GM23338 (cell line): ENCODE measurements around the gene GPR146. TPM values are rescaled to one million over a fixed set of nuclear protein-coding genes. Genes with fewer than 3 reads are reported as not detected.

Source experiments
- ATAC-seq: fragments of 200-7000 bp; cut with Tn5 transposase; 3 replicates; pipeline ENCODE4 v1.9.1; 2020
- DNase-seq: peaks from one replicate; pipeline ENCODE4 v3.0.0-alpha.2; 2015; ENCODE audit warnings: low spot score
- H2AFZ ChIP-seq: fragments of 200-600 bp; sonication (generic); 2 replicates; pipeline ENCODE4 v1.8.0; 2016; ENCODE audit warnings: antibody characterized with exemption, mild to moderate bottlenecking, moderate library complexity
- H3F3A ChIP-seq: fragments of 200-600 bp; sonication (generic); replicated peaks from 2 replicates; pipeline ENCODE4 v1.8.0; 2017; ENCODE audit warnings: antibody characterized with exemption, mixed run types, low read depth
- H3K27ac ChIP-seq: fragments of 200-600 bp; sonication (generic); 2 replicates; pipeline ENCODE4 v1.6.1; 2016; ENCODE audit warnings: low read depth
- H3K27me3 ChIP-seq: fragments of 200-600 bp; sonication (generic); 2 replicates; pipeline ENCODE4 v1.8.0; 2016; ENCODE audit warnings: mild to moderate bottlenecking, mixed run types, moderate library complexity; ENCODE audit not compliant: insufficient read depth
- H3K36me3 ChIP-seq: fragments of 200-600 bp; sonication (generic); 2 replicates; pipeline ENCODE4 v1.8.0; 2016; ENCODE audit warnings: mild to moderate bottlenecking; ENCODE audit not compliant: insufficient read depth
- H3K4me1 ChIP-seq: fragments of 200-600 bp; sonication (generic); 2 replicates; pipeline ENCODE4 v1.8.0; 2016; ENCODE audit warnings: mild to moderate bottlenecking, moderate library complexity; ENCODE audit not compliant: insufficient read depth
- H3K4me2 ChIP-seq: fragments of 200-600 bp; sonication (generic); 2 replicates; pipeline ENCODE4 v1.7.1; 2017; ENCODE audit warnings: mixed run types
- H3K4me3 ChIP-seq: fragments of 200-600 bp; sonication (generic); 2 replicates; pipeline ENCODE4 v1.6.1; 2016; ENCODE audit warnings: mixed run types
- H3K79me2 ChIP-seq: fragments of 200-600 bp; sonication (generic); replicated peaks from 2 replicates; pipeline ENCODE4 v1.8.0; 2017; ENCODE audit warnings: mild to moderate bottlenecking; ENCODE audit not compliant: insufficient read depth
- H3K9me2 ChIP-seq: fragments of 200-600 bp; sonication (generic); 2 replicates; pipeline ENCODE4 v1.8.0; 2017; ENCODE audit not compliant: insufficient read depth
- H4K20me1 ChIP-seq: fragments of 200-600 bp; sonication (generic); replicated peaks from 2 replicates; pipeline ENCODE4 v1.8.0; 2017; ENCODE audit warnings: mild to moderate bottlenecking; ENCODE audit not compliant: insufficient read depth
- H3K27ac Mint-ChIP-seq: 2 replicates; pipeline ENCODE4 v1.8.0; 2020; ENCODE audit warnings: inconsistent platforms, mild to moderate bottlenecking, moderate library complexity, mixed read lengths
- H3K27me3 Mint-ChIP-seq: 3 replicates; pipeline ENCODE4 v1.8.0; 2022; ENCODE audit warnings: low read depth, mild to moderate bottlenecking, moderate library complexity, mixed read lengths, inconsistent platforms; ENCODE audit not compliant: insufficient read depth, poor library complexity
- H3K36me3 Mint-ChIP-seq: 3 replicates; pipeline ENCODE4 v1.8.0; 2021; ENCODE audit warnings: low read depth, mild to moderate bottlenecking, inconsistent platforms, moderate library complexity, mixed read lengths
- H3K4me1 Mint-ChIP-seq: 3 replicates; pipeline ENCODE4 v1.8.0; 2020; ENCODE audit warnings: mild to moderate bottlenecking, inconsistent platforms, mixed read lengths
- H3K4me3 Mint-ChIP-seq: 3 replicates; pipeline ENCODE4 v1.8.0; 2021; ENCODE audit warnings: moderate library complexity, mild to moderate bottlenecking, inconsistent platforms, mixed read lengths
- H3K9me3 Mint-ChIP-seq: 3 replicates; pipeline ENCODE4 v1.8.0; 2020; ENCODE audit warnings: moderate library complexity, mild to moderate bottlenecking, inconsistent platforms, mixed read lengths
- CREB1 ChIP-seq: fragments of 250-450 bp; sonication (Bioruptor Pico); IDR thresholded peaks from 2 replicates; pipeline ENCODE4 v1.5.0; 2020; ENCODE audit warnings: low read depth, mild to moderate bottlenecking, moderate library complexity
- ETS1 ChIP-seq: IDR thresholded peaks from 2 replicates; pipeline ENCODE4 v1.6.1; 2016; ENCODE audit warnings: antibody characterized with exemption
- EZH2 ChIP-seq: fragments of 200-600 bp; sonication (generic); IDR thresholded peaks from one replicate; pipeline ENCODE4 v1.8.0; 2017; ENCODE audit warnings: antibody characterized with exemption, mild to moderate bottlenecking, low read depth; ENCODE audit not compliant: unreplicated experiment
- EZH2phosphoT487 ChIP-seq: fragments of 200-600 bp; sonication (generic); IDR thresholded peaks from one replicate; pipeline ENCODE4 v1.8.1; 2018; ENCODE audit warnings: antibody characterized with exemption; ENCODE audit not compliant: unreplicated experiment
- JUNB ChIP-seq: IDR thresholded peaks from one replicate; pipeline ENCODE4 v1.6.1; 2016; ENCODE audit warnings: antibody characterized with exemption; ENCODE audit not compliant: unreplicated experiment
- NANOG ChIP-seq: IDR thresholded peaks from 2 replicates; pipeline ENCODE4 v1.6.1; 2016; ENCODE audit warnings: antibody characterized with exemption, borderline replicate concordance
- POLR2AphosphoS5 ChIP-seq: IDR thresholded peaks from 2 replicates; pipeline ENCODE4 v1.6.1; 2016; ENCODE audit warnings: antibody characterized with exemption, low read depth
- STAT1 ChIP-seq: IDR thresholded peaks from one replicate; pipeline ENCODE4 v1.6.1; 2016; ENCODE audit warnings: antibody characterized with exemption; ENCODE audit not compliant: unreplicated experiment
- ZNF114 ChIP-seq: fragments of 250-450 bp; sonication (Bioruptor Pico); IDR thresholded peaks from 2 replicates; pipeline ENCODE4 v1.5.0; 2020; ENCODE audit warnings: mild to moderate bottlenecking, moderate library complexity
- ZNF331 ChIP-seq: fragments of 250-450 bp; sonication (Bioruptor Pico); IDR thresholded peaks from 2 replicates; pipeline ENCODE4 v1.5.0; 2020; ENCODE audit warnings: low read depth, mild to moderate bottlenecking, moderate library complexity
- ZNF462 ChIP-seq: fragments of 250-450 bp; sonication (Bioruptor Pico); IDR thresholded peaks from 2 replicates; pipeline ENCODE4 v1.5.0; 2020; ENCODE audit warnings: mild to moderate bottlenecking, moderate library complexity
- polyA plus RNA-seq: library from polyadenylated mRNA; unstranded; fragments of >200 nt; fragmentation: Nextera tagmentation; extraction: Ambion mirVana; gene quantifications from 2 replicates; pipeline ENCODE4 v1.2.1, GENCODE V29; 2016
- total RNA-seq: library from RNA; depleted of rRNA; stranded (reverse); fragments of >200 nt; shearing (Covaris generic); gene quantifications from 2 replicates; pipeline ENCODE4 v1.2.3, GENCODE V29; 2014
- TF ChIP-seq, protein P1 (sequence below): IDR thresholded peaks from one replicate; pipeline ENCODE4 v1.6.1; 2018; ENCODE audit warnings: antibody characterized with exemption; ENCODE audit not compliant: unreplicated experiment
- TF ChIP-seq, protein P2 (sequence below), 2 experiments: fragments of 200-600 bp in 1 of 2; sonication (generic) in 1 of 2; conservative IDR thresholded peaks; 2 replicates each; pipeline versions ENCODE4 v1.5.1 to v1.6.1; 2016 to 2017; ENCODE audit warnings: antibody characterized with exemption in 2 of 2, low read depth in 2 of 2, mild to moderate bottlenecking in 2 of 2, moderate library complexity in 1 of 2

GPR146 gene
- total and polyA plus RNA-seq, 2 experiments from 2014 or later = 0.28 to 0.37 TPM

DNA sequence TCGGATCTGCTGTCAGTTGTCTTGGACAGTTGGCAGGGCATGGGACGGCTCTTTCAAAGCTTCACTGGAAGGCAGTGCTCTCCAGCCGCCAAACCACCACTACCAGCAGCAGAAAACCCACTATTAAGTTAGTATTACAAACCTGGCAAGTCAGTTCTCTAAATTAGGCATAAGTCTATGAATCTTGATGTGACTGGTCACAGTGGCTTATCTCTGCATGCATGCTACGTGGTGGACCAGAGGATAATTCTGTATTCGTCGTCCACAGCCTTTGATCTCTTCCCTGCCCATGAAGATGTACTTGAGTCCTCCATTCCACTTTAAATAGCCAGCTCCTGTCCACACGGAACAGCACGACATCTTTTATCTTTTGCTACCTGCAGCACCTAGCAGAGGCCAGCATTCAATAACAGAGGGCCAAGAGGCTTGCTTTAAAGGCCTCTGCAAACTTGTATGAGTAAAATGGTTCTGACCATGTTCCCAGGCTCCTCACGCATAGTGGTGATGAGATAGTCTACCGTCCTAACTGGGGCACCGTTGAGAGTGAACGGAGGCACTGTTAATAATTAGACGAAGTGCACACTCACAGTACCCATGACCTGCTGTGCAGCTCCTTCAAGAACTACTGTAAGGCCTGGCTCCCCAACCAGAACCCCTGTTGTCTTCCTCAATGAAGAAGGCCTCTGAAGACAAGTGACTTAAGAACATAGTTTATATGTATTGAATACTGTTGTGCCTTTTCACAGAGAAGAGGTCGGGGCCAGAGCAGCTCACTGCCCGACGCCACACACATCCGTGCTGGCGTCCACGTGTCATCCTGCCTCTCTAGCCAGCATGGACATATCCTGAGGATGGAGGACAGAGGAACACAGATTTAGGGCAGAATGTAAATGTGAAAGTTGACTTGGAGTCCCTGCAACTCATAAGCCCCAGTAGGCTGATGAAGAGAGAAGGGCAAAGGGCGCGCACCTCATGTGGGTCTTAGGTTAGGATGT, 1.0 kb downstream of the GPR146 start:
- H3K36me3 ChIP-seq = no peaks in the 10 kb centered on the region
- H3K9me2 ChIP-seq = no peaks in the 10 kb centered on the region
- ATAC-seq (no peak), DNase-seq (no peak)
- peak overlapping the region; percentile 50 for H3K27ac ChIP-seq
- H3F3A ChIP-seq = peaks cover 6% of the 10 kb centered on the region; the same call in 1 of the 2 replicates
- H3K4me2 ChIP-seq = peak overlapping the region; percentile 83
- Mint-ChIP-seq H3K36me3 (peaks cover 4% of the 10 kb centered on the region; the same call in 2 of the 3 replicates), H3K27me3 (peaks cover 3% of the 10 kb centered on the region), H3K4me1 (peaks cover 42% of the 10 kb centered on the region), H3K27ac (peak overlapping the region; percentile 50; the same call in 1 of the 2 replicates), H3K4me3 (peak overlapping the region; percentile 81), H3K9me3 (peaks cover 4% of the 10 kb centered on the region)
- TF ChIP-seq CREB1 (CRISPR knock-in tag) (no peak), ZNF462 (CRISPR knock-in tag) (no peak), POLR2AphosphoS5 (no peak), ETS1 (no peak), EZH2 (no peak), EZH2phosphoT487 (no peak), STAT1 (no peak), ZNF114 (CRISPR knock-in tag) (no peak), NANOG (no peak), JUNB (no peak), ZNF331 (no peak)
- TF ChIP-seq, protein P1, sequence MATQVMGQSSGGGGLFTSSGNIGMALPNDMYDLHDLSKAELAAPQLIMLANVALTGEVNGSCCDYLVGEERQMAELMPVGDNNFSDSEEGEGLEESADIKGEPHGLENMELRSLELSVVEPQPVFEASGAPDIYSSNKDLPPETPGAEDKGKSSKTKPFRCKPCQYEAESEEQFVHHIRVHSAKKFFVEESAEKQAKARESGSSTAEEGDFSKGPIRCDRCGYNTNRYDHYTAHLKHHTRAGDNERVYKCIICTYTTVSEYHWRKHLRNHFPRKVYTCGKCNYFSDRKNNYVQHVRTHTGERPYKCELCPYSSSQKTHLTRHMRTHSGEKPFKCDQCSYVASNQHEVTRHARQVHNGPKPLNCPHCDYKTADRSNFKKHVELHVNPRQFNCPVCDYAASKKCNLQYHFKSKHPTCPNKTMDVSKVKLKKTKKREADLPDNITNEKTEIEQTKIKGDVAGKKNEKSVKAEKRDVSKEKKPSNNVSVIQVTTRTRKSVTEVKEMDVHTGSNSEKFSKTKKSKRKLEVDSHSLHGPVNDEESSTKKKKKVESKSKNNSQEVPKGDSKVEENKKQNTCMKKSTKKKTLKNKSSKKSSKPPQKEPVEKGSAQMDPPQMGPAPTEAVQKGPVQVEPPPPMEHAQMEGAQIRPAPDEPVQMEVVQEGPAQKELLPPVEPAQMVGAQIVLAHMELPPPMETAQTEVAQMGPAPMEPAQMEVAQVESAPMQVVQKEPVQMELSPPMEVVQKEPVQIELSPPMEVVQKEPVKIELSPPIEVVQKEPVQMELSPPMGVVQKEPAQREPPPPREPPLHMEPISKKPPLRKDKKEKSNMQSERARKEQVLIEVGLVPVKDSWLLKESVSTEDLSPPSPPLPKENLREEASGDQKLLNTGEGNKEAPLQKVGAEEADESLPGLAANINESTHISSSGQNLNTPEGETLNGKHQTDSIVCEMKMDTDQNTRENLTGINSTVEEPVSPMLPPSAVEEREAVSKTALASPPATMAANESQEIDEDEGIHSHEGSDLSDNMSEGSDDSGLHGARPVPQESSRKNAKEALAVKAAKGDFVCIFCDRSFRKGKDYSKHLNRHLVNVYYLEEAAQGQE = no peak
- TF ChIP-seq, protein P2, sequence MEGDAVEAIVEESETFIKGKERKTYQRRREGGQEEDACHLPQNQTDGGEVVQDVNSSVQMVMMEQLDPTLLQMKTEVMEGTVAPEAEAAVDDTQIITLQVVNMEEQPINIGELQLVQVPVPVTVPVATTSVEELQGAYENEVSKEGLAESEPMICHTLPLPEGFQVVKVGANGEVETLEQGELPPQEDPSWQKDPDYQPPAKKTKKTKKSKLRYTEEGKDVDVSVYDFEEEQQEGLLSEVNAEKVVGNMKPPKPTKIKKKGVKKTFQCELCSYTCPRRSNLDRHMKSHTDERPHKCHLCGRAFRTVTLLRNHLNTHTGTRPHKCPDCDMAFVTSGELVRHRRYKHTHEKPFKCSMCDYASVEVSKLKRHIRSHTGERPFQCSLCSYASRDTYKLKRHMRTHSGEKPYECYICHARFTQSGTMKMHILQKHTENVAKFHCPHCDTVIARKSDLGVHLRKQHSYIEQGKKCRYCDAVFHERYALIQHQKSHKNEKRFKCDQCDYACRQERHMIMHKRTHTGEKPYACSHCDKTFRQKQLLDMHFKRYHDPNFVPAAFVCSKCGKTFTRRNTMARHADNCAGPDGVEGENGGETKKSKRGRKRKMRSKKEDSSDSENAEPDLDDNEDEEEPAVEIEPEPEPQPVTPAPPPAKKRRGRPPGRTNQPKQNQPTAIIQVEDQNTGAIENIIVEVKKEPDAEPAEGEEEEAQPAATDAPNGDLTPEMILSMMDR (conservative IDR thresholded peaks at IDR 0.05; ENCODE audit: low read depth in 2 of 2) = no peak
- no peak overlapping the region for H2AFZ ChIP-seq
- peaks cover 3% of the 10 kb centered on the region; the same call in 1 of the 2 replicates for H4K20me1 ChIP-seq
- H3K4me1 ChIP-seq = peaks cover 11% of the 10 kb centered on the region
- no peaks in the 10 kb centered on the region for H3K27me3 ChIP-seq
- H3K4me3 ChIP-seq = peak overlapping the region; percentile 71
- H3K79me2 ChIP-seq = peaks cover 33% of the 10 kb centered on the region
